IMR-90 (cell line): Measurements from ENCODE around the gene APLF. TPM values are rescaled to one million over a fixed set of nuclear protein-coding genes. Genes with fewer than 3 reads are reported as not detected.

ENCODE experiments used
- ATAC-seq: fragments of 200-7000 bp; cut with Tn5 transposase; 2 replicates; pipeline ENCODE4 v1.9.1; 2020; ENCODE audit warnings: low read depth, mild to moderate bottlenecking, moderate library complexity
- BruUV-seq: library from RNA; stranded (reverse); fragments of 400-500 nt; replicated peaks from 2 replicates; lab custom pipeline; 2021; lab: Mats Ljungman, UMichigan
- CTCF ChIA-PET: fragments of 300-600 bp; formaldehyde crosslinking; extraction: SDS; loops from one replicate; lab custom pipeline; 2021; ENCODE audit warnings: antibody characterized with exemption; lab: Yijun Ruan, JAX
- POLR2A ChIA-PET: fragments of 300-600 bp; sonication (Branson Sonifier 250); formaldehyde crosslinking; loops from one replicate; lab custom pipeline; 2022; ENCODE audit warnings: antibody characterized with exemption; ENCODE audit not compliant: unreplicated experiment; lab: Charles Lee
- DNase-seq: peaks from one replicate; pipeline ENCODE4 v3.0.0; 2013
- H2AFZ ChIP-seq: replicated peaks from 2 replicates; pipeline ENCODE3; 2013; ENCODE audit warnings: low read length, mild to moderate bottlenecking; ENCODE audit not compliant: poor library complexity
- H2AK5ac ChIP-seq: 2 replicates; pipeline ENCODE4 v1.6.1; 2013; ENCODE audit warnings: low read depth, low read length, inconsistent platforms
- H2AK9ac ChIP-seq: replicated peaks from 2 replicates; pipeline ENCODE3; 2013; ENCODE audit warnings: mild to moderate bottlenecking, low read depth, low read length, moderate library complexity; ENCODE audit not compliant: poor library complexity
- H2BK120ac ChIP-seq: 2 replicates; pipeline ENCODE4 v1.6.1; 2013; ENCODE audit warnings: low read depth, low read length, inconsistent platforms
- H2BK15ac ChIP-seq: 3 replicates; pipeline ENCODE4 v1.6.1; 2013; ENCODE audit warnings: low read depth, low read length, inconsistent platforms
- H2BK20ac ChIP-seq: 2 replicates; pipeline ENCODE4 v1.6.1; 2013; ENCODE audit warnings: low read depth, mild to moderate bottlenecking, inconsistent platforms, low read length, moderate library complexity
- H2BK5ac ChIP-seq: 2 replicates; pipeline ENCODE4 v1.6.1; 2013; ENCODE audit warnings: mild to moderate bottlenecking, low read depth, low read length, inconsistent platforms; ENCODE audit not compliant: poor library complexity, severe bottlenecking
- H3K14ac ChIP-seq: replicated peaks from 2 replicates; pipeline ENCODE4 v1.6.1; 2013; ENCODE audit warnings: low read depth, low read length, inconsistent platforms
- H3K18ac ChIP-seq: 2 replicates; pipeline ENCODE4 v1.6.1; 2013; ENCODE audit warnings: low read depth, low read length, control low read depth
- H3K23ac ChIP-seq: 2 replicates; pipeline ENCODE4 v1.6.1; 2013; ENCODE audit warnings: low read depth, low read length, inconsistent platforms
- H3K27ac ChIP-seq: 2 replicates; pipeline ENCODE4 v1.5.1; 2013; ENCODE audit warnings: mild to moderate bottlenecking, control low read depth, low read length; ENCODE audit not compliant: insufficient read depth
- H3K27me3 ChIP-seq: 2 replicates; pipeline ENCODE4 v1.6.1; 2013; ENCODE audit warnings: low read length; ENCODE audit not compliant: control insufficient read depth, insufficient read depth
- H3K36me3 ChIP-seq: 2 replicates; pipeline ENCODE4 v1.6.1; 2013; ENCODE audit warnings: low read length, mixed read lengths; ENCODE audit not compliant: control insufficient read depth, insufficient read depth
- H3K4ac ChIP-seq: 2 replicates; pipeline ENCODE4 v1.6.1; 2013; ENCODE audit warnings: low read depth, low read length, inconsistent platforms
- H3K4me1 ChIP-seq: 2 replicates; pipeline ENCODE4 v1.6.1; 2013; ENCODE audit warnings: low read length, mixed read lengths; ENCODE audit not compliant: control insufficient read depth, insufficient read depth
- H3K4me2 ChIP-seq: 2 replicates; pipeline ENCODE4 v1.6.1; 2013; ENCODE audit warnings: low read depth, mild to moderate bottlenecking, control low read depth, low read length, moderate library complexity
- H3K4me3 ChIP-seq: 2 replicates; pipeline ENCODE4 v1.5.1; 2013; ENCODE audit warnings: low read depth, mild to moderate bottlenecking, control low read depth, low read length, moderate library complexity; ENCODE audit not compliant: insufficient read depth
- H3K56ac ChIP-seq: 2 replicates; pipeline ENCODE4 v1.6.1; 2013; ENCODE audit warnings: low read length, inconsistent platforms; ENCODE audit not compliant: insufficient read depth; ENCODE audit errors: extremely low read depth
- H3K79me1 ChIP-seq, 2 experiments: 2 replicates each; pipeline ENCODE4 v1.6.1; 2013; ENCODE audit warnings: low read length in 2 of 2, inconsistent platforms in 1 of 2, low read depth in 1 of 2
- H3K9ac ChIP-seq: 2 replicates; pipeline ENCODE4 v1.6.1; 2013; ENCODE audit warnings: low read depth, low read length, control low read depth
- H3K9me1 ChIP-seq: 2 replicates; pipeline ENCODE4 v1.6.1; 2013; ENCODE audit warnings: low read length, inconsistent platforms; ENCODE audit not compliant: insufficient read depth
- H3K9me3 ChIP-seq: 2 replicates; pipeline ENCODE4 v1.6.1; 2013; ENCODE audit warnings: low read length; ENCODE audit not compliant: control insufficient read depth, insufficient read depth
- H4K20me1 ChIP-seq: 2 replicates; pipeline ENCODE4 v1.6.1; 2013; ENCODE audit warnings: low read length, inconsistent platforms; ENCODE audit not compliant: insufficient read depth
- H4K5ac ChIP-seq: 2 replicates; pipeline ENCODE4 v1.6.1; 2013; ENCODE audit warnings: mild to moderate bottlenecking, low read depth, low read length, control low read depth
- H4K8ac ChIP-seq, 2 experiments: 2 replicates each; pipeline ENCODE4 v1.6.1; 2013; ENCODE audit warnings: low read depth in 2 of 2, low read length in 2 of 2, control low read depth in 1 of 2, inconsistent platforms in 1 of 2
- H4K91ac ChIP-seq: 2 replicates; pipeline ENCODE4 v1.6.1; 2013; ENCODE audit warnings: low read depth, low read length, inconsistent platforms; ENCODE audit not compliant: insufficient read depth
- ELK1 ChIP-seq: fragments of 150-350 bp; IDR thresholded peaks from 2 replicates; pipeline ENCODE4 v1.6.1; 2016; ENCODE audit warnings: low read depth, mild to moderate bottlenecking, low read length, moderate library complexity, borderline replicate concordance
- MAFK ChIP-seq: IDR thresholded peaks from 2 replicates; pipeline ENCODE4 v1.6.1; 2012; ENCODE audit warnings: low read depth, low read length, improper control_type of control experiment
- RCOR1 ChIP-seq: IDR thresholded peaks from 2 replicates; pipeline ENCODE4 v1.6.1; 2012; ENCODE audit warnings: mild to moderate bottlenecking, low read length, improper control_type of control experiment; ENCODE audit not compliant: insufficient replicate concordance
- dilution Hi-C: fragments of 300-500 bp; cut with HindIII; formaldehyde crosslinking; loops from one replicate; pipeline ENCODE4 v1.14.3; 2018; ENCODE audit warnings: low sequenced_read_pairs; ENCODE audit not compliant: unreplicated experiment
- in situ Hi-C: fragments of 300-500 bp; cut with MboI; formaldehyde crosslinking; loops from 3 replicates; pipeline ENCODE4 v1.14.3; 2019; ENCODE audit warnings: low sequenced_read_pairs, inconsistent platforms, mixed read lengths
- intact Hi-C: fragments of 100-400 bp; cut with micrococcal nuclease; formaldehyde crosslinking; loops from 2 replicates; pipeline ENCODE4 v1.10.0; 2022
- polyA plus RNA-seq, 3 experiments: library from polyadenylated mRNA; depleted of rRNA; stranded (reverse); fragments of >200 nt; gene quantifications; 2 replicates each; pipeline ENCODE4 v1.2.3, GENCODE V29; 2012; ENCODE audit warnings: low replicate concordance in 1 of 3
- total RNA-seq: library from RNA; depleted of rRNA; stranded (reverse); fragments of >200 nt; gene quantifications from 2 replicates; pipeline ENCODE4 v1.2.3, GENCODE V29; 2012

APLF gene
- total and polyA plus RNA-seq, 2 of the 4 experiments (the other 2 are of a cell fraction), result 1.5 to 2.3 TPM

GRCh38 chr2:68475110-68475509, 7.7 kb downstream of the APLF start:
- POLR2A ChIA-PET, result no interaction called here
- H3K4ac ChIP-seq, result no peak overlapping the region
- H3K27ac ChIP-seq, result no peak overlapping the region
- no peak overlapping the region for H3K4me3 ChIP-seq
- ATAC-seq, result no peak
- H3K56ac ChIP-seq, result no peak overlapping the region
- no peaks in the 10 kb centered on the region for H3K9me3 ChIP-seq
- no peak overlapping the region for H2AK9ac ChIP-seq
- H3K4me1 ChIP-seq, result no peaks in the 10 kb centered on the region
- no peak overlapping the region for H2BK5ac ChIP-seq
- no peak overlapping the region for H3K4me2 ChIP-seq
- H3K79me1 ChIP-seq, result no peaks in the 10 kb centered on the region; a peak in 1 of 4 replicates
- no peaks in the 10 kb centered on the region for H3K9me1 ChIP-seq
- no peak overlapping the region for H3K18ac ChIP-seq
- CTCF ChIA-PET, result no interaction called here
- no peak for TF ChIP-seq ELK1
- TF ChIP-seq RCOR1, result no peak
- no peak for TF ChIP-seq MAFK
- no peak overlapping the region for H3K23ac ChIP-seq
- H3K36me3 ChIP-seq, result no peaks in the 10 kb centered on the region
- no TSS peak for BruUV-seq
- peaks cover 3% of the 10 kb centered on the region; the same call in 1 of the 2 replicates for H4K20me1 ChIP-seq
- H3K27me3 ChIP-seq, result no peaks in the 10 kb centered on the region
- no peak overlapping the region for H2BK120ac ChIP-seq
- intact Hi-C loops (no loop called here), in situ Hi-C loops (loop anchor here (25.0 kb wide), 1 partner anchor 112 kb away; no protein-coding TSS in a partner anchor), dilution Hi-C loops (no loop called here)
- H4K5ac ChIP-seq, result no peak overlapping the region
- no peak overlapping the region for H3K9ac ChIP-seq
- H4K91ac ChIP-seq, result no peak overlapping the region
- H2AK5ac ChIP-seq, result no peak overlapping the region
- no peak overlapping the region for H3K14ac ChIP-seq
- H4K8ac ChIP-seq, result no peak overlapping the region
- no peak overlapping the region for H2BK20ac ChIP-seq
- H2BK15ac ChIP-seq, result no peak overlapping the region
- H2AFZ ChIP-seq, result no peak overlapping the region
- DNase-seq, result no peak
